Kidney capillary endothelial cell (primary cell): ENCODE data around the gene ZWILCH.
A peak's percentile ranks its signal among the peaks of the same experiment; 100 is the strongest.
"Not testable (repeated sequence)": the region's sequence is repeated elsewhere in the genome, so short reads cannot be mapped to it uniquely, and the experiment has no call there.

ENCODE experiments used
- DNase-seq: peaks from one replicate; pipeline ENCODE4 v3.0.0-alpha.2; 2018; ENCODE audit warnings: low spot score

ZWILCH gene

GRCh38 chr15:66488525-66488924 is 16.6 kb upstream of the ZWILCH start:
- DNase-seq = no peak

DNA sequence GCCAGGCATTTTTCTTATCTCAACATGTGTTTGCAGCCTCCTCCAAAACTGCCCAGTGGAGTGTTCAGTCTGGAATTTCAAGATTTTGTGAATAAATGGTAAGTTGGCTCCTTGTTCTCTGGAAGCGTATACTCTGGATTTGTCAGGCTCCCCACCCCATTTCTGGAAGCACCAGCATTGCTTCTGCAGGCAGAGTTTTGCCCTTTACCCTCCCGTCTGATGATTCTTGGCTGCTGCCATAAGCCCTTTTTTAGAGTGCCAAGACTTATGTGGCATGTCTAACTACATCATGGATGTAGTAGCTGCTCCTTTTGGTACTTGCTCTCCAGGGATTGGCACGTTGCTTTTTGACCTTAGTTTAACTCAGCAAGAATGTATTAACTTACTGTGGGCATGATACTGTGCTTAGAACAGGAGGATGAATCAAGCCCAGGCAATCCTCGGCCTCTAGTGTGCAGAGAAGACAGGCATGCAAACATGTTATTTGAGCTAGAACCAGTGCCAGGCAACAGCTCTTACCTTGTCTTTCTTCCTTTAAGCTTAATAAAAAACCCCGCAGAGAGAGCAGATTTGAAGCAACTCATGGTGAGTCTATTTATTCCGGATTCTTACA is 15.8 kb upstream of the ZWILCH start:
- no peak for DNase-seq

- DNase-seq = no peak
Measured at GRCh38 chr15:66491846-66492245, 13.3 kb upstream of the ZWILCH start.

- DNase-seq = no peak
Measured at GRCh38 chr15:66494262-66494661, 10.9 kb upstream of the ZWILCH start.

- DNase-seq = no peak
Measured at GRCh38 chr15:66496951-66497501, 8.1 kb upstream of the ZWILCH start.

DNA sequence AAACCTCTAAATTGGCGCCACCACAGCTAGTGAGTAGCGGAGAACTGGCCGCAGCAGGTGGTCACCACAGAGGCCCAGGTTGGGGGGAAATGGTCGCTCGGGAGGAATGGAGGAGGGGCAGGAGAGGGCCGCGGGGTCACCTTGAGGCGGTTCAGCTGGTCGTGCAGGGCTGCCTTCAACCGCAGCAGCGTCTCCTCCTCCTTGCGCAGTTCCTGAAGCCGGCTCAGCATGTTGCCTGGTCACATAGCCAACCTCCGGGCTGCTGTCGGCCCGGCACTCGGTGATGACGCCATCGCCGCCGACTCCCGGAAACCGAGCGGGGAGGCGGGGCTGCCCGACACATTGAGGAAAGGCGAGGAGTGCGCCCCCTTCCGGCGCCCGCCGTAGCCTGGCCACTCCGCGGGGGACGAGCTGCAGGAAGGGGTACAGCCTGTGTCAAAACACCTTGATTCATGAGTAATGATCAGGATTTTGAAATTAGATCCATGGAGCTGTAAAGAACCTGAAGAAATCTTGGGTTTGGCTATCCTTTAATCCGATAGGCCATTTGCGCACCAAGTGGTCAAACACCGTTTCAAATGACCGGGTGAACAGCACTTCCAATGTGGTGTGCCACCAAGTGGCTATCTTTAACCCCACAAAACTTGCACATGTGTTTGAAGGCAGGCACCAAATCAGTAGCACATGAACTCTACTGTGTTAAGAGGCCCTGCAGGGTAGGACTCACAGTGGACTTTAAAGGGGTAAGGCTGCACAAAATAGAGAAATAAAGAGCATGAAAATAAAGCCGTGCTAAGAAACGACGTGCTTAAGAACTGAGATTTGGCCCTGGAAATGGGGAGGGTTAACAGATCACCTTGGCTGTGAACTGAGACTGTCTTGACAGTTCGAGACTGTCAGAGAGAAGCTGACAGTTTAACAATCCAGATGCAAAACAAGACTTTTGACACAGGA is 7.3 kb upstream of the ZWILCH start, which contains the start of gene SNAPC5:
Gene SNAPC5, minus strand, starts transcription at position 261 of the 954 bp plus-strand sequence. Its CDS starts 31 bp downstream, at position 230.
- peak; percentile 90 for DNase-seq

DNA sequence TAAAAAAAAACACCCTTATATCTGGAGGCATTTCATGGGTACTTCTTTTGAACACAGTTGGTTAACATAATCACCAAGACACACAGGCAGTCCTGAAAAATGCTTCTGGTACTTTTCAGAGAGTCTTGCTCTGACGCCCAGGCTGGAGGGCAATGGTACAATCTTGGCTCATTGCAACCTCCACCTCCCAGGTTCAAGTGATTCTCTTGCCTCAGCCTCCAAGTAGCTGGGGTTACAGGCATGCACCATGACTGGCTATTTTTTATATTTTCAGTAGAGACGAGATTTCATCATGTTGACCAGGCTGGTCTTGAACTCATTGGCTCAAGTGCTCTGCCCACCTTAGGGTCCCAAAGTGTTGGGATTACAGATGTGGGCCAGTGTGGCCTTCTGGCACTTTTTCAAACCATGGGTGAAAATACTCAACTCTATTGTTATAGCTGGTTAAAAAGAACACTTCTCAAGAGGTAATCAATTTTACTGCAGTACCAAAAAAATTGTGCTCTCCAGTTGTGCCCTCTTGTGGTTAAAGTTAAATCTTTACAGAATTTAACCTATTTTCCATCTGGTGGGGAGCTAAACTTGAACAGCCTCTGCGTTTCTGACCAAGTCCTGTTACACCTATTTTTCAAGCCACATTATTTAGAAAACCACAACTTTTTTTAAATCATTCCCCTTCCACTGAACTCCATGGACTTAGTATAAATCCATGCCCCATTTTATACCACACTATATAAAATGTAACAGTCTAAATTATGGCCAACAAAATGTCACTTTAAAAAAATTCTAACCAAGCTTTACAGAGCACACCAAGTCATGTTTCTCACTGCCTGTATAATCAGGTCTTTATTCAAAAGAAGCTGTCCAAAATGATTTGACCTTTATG is 6.4 kb upstream of the ZWILCH start:
- DNase-seq = no peak

DNA sequence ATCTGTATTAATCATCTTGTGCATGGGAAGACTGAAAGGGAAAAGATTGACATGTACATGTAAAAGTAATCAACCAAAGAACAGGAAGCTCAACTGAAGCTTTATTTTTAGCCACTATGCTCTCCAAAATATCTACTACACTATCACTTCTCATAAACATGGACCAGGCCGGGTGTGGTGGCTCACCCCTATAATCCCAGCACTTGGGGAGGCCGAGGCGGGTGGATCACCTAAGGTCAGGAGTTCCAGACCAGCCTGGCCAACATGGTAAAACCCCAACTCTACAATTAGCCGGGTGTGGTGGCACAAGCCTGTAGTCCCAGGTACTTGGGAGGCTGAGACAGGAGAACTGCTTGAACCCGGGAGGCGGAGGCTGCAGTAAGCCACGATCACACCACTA is 4.8 kb upstream of the ZWILCH start:
- not testable (repeated sequence) for DNase-seq

DNA sequence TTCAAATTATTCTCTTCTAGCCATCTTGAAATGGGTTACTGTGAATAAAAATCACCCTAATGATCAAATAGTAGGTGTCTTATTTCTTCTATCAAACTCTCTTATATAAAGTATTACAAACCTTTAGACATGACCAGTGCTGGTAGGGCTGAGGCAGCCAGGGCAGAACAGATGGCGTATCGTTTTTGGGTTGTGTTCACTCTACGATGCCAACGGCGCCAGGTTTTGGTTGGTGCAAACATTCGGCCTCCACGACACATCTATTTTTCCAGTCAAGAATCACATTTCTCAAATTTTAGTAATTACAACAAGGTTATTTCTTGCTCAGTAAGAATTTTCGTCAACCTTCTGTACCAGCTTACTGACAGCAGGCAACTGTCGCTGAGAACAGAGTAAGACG is 2.6 kb upstream of the ZWILCH start:
- no peak for DNase-seq

- DNase-seq = not testable (repeated sequence)
Measured at GRCh38 chr15:66503041-66503648, 2.0 kb upstream of the ZWILCH start.

GRCh38 chr15:66503780-66504562 is 1.2 kb upstream of the ZWILCH start:
- no peak for DNase-seq

DNA sequence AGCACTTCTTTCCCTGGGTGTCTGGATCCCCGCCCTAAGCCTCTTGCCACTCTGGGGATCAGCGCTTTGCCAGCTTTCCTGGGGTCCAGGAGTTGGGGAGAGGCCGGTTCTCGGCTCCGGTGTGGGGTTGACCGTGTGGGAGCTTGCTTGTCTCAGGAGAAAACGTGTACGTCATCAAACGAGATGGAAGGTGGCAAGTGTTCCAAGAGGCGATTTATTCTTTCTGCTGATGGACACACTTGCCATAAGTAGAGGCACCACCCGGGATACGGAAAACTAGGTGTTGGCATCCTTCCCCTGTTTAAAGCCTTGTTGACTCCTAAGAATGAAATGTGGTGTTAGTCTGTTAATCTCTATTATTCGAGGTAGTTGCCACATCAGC is 295 bp downstream of the ZWILCH start:
- DNase-seq = peak; percentile 38

DNA sequence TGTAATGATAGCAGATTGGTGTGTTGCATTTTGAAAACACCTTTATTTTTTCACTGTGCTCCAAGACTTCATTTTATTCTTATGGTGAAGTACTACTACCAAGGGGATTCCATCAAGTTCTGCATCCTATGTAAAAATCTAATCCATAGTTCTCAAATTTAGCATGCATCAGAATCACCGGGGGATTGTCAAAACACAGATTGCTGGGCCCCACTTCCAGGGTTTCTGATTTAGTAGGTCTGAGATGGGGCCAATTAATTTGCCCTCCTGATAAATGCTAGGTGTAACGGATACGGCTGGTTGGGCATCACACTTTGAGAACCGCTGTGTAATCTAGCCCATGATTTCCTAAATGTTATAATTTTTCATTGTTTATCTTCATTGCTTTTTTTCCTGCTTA is 692 bp downstream of the ZWILCH start:
- DNase-seq = no peak

DNA sequence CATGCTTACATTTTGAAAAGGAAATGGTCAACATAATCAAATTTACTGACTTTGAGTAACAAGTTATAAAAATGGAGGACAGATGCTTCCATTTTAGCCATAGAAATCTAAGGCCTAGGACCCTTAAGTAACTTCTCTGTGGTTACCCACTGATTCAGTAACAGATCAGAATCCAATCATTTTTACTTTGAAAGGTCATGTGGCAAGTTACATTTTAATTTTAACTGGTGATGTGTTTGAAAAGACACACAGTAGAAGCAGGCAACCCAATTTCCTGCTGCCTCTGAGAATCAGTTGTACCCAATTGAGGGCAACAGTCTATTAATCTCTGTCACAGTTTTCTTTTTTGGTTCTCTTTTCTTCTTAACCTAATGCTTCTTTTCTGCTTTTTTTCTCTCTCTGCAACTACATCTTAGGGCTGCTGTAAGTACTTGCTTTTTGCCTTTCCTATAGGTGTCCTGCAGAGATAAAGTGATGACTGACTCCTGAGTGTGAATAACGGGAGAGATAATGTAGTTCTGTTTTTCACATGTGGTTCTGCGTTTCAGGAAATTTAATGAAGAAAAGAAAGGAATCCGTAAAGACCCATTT is 3.3 kb downstream of the ZWILCH start:
- DNase-seq = no peak

GRCh38 chr15:66514586-66514985 is 9.5 kb downstream of the ZWILCH start:
- no peak for DNase-seq

- DNase-seq = peak; percentile 76
Measured at GRCh38 chr15:66515901-66516322, 10.8 kb downstream of the ZWILCH start.

- no peak for DNase-seq
Measured at GRCh38 chr15:66523926-66524325, 18.8 kb downstream of the ZWILCH start.

DNA sequence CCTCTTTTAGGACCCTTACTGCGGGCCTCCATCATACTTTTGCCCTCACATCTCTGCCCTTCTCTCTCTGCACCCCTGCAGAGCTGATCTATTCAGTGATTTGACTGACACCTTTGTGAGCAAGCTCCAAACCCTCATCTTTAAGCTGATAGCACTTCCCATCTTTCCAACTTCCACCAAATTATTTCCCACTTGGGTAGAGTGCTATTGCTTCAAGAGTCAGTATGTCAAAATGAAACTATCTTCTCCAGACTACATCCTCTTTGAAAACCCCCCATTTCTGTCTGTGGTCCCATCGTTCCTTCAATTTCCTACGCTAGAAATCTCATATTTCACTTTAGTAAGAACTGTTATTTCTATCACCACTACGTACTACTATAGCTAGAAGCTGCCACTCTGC is 19.7 kb downstream of the ZWILCH start:
- no peak for DNase-seq

- no peak for DNase-seq
Measured at GRCh38 chr15:66535056-66535455, 29.9 kb downstream of the ZWILCH start.

DNA sequence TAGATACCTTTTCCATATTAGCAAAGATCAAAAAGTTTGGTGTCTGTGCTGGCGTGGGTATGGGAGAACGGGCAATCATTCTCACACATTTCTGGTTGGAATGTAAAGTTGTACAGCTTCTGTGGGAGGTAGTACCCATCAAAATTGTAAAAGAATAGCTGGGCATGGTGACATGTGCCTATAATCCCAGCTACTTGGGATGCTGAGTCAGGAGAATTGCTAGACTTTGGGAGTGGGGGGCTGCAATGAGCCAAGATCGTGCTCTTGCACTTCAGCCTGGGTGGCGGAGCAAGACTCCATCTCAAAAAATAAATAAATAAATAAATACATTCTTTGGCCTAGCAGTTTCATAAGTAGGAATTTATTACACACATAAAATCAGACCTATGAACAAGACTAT is 37.8 kb downstream of the ZWILCH start:
- no peak for DNase-seq
